ENCODE results near the gene KIAA1671. TPM values are rescaled to one million over a fixed set of nuclear protein-coding genes. Genes with fewer than 3 reads are reported as not detected.
A peak's percentile ranks its signal among the peaks of the same experiment; 100 is the strongest.
"Not testable (repeated sequence)": the region's sequence is repeated elsewhere in the genome, so short reads cannot be mapped to it uniquely, and the experiment has no call there.

The KIAA1671 gene
- 0.41 TPM for polyA plus RNA-seq (2012; ENCODE audit: insufficient read depth, insufficient read length)

DNA sequence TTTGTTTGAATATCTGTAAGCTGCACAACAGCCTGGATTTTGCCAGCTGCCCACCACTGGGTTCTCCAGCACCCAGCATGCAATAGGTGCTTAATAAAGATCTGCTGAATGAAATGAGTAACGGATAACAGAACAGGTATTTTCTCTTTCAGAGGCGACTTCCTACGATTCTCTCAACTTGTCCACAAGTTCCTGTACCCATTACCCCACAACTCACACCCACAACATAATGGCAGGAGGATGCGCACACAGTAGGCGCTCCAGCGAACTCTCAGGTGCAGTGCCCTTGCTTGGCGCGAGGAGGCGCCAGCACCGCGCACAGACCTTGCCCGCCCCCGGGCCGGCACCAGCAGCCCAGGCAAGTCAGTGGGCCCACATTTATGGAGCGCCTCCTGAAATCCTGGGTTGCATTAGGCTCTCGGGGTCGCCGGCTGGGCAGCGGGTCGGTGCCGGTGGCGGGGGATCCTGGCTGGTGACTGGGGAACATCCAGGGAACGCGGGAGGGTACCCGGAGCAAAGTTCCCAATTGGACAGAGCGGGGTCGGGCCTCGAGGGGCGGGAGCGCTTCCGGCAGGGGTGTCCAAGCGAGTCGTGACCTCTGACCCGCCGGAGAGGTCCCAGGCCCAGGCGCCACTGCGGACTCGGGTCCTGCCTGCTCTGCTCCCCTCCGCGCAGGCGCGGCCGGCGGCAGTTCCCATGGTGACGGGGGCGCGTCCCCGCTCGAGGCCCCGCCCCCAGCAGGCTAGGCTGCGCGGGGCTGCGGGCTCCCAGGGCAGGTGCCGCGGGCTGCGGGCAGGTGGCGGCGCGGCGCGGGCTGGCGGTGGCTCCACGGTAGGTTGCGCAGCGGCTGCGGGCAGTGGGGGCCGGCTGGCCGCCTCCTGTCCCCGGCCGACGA lies at the start of gene KIAA1671:
Gene KIAA1671 (plus strand): TSS at position 775 of the 895 bp plus-strand sequence. CDS start 75,284 bp downstream, outside the sequence.
- peak; percentile 51 for DNase-seq (ENCODE audit: low read depth, low spot score)
- peak within 1 kb of the TSS; percentile 76 for H3K4me3 ChIP-seq (ENCODE audit: low read length)

DNA sequence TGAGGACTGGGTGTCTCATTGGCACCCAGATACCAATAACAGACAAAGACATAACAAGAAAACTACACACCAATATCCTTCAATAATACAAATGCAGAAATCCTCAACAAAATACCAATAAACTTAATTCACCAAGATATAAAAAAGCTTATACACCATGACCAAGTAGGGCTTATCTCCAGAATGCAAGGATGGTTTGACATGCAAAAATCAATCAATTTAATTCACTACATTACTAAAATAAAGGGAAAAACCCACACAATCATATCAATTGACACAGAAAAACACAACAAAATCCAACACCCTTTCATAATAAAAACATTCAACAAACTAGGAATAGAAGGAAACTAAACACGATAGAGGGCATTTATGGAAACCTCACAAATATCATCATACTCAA lies 46.6 kb upstream of the KIAA1671 start:
- H3K4me3 ChIP-seq (ENCODE audit: low read length): no peak overlapping the region
- DNase-seq (ENCODE audit: low read depth, low spot score): no peak

DNA sequence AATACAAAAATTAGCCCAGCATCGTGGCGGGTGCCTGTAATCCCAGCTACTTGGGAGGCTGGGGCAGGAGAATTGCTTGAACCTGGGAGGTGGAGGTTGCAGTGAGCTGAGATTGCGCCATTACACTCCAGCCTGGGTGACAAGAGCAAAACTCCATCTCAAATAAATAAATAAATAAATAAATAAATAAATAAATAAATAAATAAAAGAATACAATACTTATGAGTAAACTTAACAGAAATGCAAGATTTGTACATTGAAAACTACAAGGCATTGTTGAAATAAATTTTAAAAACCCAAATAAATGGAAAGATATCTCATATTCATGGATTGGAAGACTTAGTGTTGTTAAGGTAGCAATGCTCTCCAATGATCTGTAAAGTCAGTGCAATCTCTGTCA lies 45.4 kb upstream of the KIAA1671 start:
- DNase-seq (ENCODE audit: low read depth, low spot score); H3K4me3 ChIP-seq (ENCODE audit: low read length): not testable (repeated sequence)

DNA sequence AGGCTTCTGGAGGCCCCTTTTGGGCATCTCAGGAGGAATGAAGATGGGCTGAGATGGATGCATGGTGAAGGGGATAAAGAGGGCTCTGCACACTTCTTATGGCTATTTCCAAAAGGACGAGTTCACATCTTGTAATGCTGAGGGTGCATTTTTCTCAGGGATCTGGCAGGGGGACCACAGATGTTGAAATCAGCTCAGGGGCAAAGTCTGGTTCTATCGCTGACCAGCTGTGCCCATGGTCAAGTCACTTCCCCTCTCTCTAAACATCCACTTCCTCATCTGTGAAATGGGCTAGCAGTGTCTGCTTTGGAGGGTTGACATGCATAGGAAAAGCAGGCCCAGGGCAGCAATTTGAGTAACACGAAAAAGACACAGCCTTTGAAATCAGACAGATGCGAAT lies 32.5 kb upstream of the KIAA1671 start:
- no peak for DNase-seq (ENCODE audit: low read depth, low spot score)

DNA sequence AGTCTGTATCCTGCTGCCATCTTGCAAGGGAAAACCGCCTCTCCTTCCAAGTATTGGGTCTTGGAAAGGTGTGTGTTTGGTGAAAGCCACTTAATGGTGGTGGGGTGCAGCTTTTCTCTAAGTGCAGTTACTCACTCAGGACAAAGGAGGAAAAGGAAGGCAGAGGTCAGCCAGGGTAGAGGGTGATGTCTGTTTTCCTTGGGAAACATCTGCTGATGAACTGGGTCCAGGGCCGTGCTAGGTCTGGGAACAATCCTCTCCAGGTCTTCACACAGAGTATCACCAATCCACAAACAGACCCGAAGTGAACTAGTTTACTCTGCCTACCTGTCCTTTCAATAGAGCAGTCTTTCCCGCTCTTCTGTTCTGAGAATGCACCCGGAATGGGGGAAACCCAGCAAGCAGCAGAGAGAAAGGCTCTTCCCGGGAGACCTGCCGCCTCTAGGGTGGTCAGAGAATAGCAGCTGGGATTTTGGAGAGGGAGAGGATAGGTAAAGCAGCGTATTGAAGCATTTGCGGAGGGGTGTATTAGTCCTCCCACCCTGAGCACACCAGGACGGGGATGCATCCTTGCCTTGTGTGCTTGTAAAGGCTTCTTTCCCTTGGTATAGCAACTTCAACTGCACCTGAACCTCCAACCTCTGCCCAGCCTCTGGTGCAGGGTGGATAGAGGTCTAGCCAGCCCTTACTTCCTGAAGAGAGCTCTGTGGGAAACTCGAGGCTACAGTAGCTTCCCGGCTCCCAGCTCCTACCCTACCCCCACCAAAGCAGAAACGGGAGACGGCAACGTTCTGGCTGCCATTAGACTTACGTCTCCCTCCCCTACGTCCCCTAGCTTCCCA lies 26.7 kb upstream of the KIAA1671 start:
- no peak for DNase-seq (ENCODE audit: low read depth, low spot score)
- H3K4me3 ChIP-seq (ENCODE audit: low read length): no peak overlapping the region

More for the DNA sequence above, 32.5 kb upstream of the KIAA1671 start:
- H3K4me3 ChIP-seq (ENCODE audit: low read length): no peak overlapping the region

DNA sequence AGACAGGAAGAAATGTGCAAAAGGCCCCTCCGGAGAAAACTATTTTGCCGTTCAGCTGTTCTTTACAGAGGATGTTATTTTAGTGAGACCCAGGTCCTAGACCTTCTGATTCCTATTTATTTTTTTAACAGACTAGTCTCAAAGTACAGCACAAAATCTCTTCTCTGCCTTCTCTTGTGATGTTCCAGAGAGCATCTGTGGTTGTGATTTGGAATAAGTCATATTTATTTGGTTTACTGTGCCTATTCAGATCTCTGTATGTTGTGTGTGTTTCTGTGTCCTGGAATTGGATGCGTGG lies 26.1 kb upstream of the KIAA1671 start:
- DNase-seq (ENCODE audit: low read depth, low spot score): no peak
- no peak overlapping the region for H3K4me3 ChIP-seq (ENCODE audit: low read length)

DNA sequence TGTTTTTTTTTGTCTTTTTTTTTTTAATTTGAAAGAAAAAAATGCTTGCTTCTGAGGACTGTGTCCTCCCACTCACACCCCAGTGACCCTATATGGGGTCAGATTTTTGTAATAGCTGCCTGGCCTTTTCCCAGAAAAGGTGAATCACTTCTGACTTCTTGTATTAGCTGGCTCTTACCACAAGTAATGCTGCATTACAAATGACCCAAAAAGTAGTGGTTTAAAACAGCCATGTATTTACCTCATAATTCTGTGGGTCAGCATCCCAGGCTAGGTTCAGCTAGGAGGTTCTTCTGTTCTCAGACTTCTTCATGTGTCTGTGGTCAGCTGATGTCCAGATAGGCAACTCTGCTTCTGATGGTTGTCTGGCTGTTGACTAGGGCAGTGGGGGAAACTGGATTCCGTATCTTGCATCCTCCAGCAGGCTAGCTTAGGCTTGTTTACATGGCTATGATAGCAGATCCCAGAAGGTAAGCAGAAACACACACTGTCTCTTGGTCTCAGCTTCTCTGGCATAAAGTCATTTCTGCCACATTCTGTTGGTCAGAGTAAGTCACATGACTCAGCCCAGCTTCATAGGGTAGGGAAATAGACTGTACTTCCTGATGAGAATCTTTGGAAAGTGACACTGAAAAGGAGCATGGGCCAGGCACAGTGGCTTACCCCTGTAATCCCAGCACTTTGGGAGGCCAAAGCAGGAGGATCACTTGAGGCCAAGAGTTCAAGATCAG lies 25.5 kb upstream of the KIAA1671 start:
- DNase-seq (ENCODE audit: low read depth, low spot score): no peak
- H3K4me3 ChIP-seq (ENCODE audit: low read length): no peak overlapping the region

DNA sequence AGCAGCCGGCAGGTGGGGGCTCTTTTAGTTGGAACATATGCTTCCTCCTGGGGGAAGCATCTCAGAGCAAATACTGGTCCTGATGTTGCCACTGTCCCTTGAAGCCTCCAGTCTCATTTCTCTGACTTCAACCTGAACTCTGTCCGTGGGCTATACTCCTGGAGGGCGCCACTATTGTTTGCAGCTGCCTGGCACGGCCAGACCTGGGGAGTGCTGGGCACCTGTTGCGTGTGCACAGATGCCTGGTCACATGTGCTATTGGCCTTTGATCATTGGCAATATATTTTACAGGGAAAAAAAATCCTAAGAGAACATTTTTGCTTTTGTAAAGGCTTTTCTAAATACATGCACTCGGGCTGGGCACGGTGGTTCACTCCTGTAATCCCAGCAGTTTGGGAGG lies 24.2 kb upstream of the KIAA1671 start:
- no peak for DNase-seq (ENCODE audit: low read depth, low spot score)
- H3K4me3 ChIP-seq (ENCODE audit: low read length): no peak overlapping the region

DNA sequence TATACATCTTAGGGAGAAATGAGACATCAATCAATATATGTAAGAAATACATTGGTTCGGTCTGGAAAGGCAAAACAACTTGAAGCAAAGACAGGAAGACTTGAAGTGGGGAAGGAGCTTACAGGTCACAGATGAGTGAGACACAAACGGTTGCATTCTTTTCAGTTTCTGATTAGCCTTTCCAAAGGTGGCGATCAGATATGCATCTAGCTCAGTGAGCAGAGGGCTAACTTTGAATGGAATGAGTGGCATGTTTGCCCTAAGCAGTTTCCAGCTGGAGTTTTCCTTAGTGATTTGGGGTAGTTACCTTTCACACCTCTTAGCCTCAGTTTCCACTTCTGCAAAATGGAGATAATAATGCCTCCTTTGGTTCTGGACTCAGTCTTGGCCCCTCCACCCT lies 21.8 kb upstream of the KIAA1671 start:
- DNase-seq (ENCODE audit: low read depth, low spot score): no peak
- H3K4me3 ChIP-seq (ENCODE audit: low read length): no peak overlapping the region

DNA sequence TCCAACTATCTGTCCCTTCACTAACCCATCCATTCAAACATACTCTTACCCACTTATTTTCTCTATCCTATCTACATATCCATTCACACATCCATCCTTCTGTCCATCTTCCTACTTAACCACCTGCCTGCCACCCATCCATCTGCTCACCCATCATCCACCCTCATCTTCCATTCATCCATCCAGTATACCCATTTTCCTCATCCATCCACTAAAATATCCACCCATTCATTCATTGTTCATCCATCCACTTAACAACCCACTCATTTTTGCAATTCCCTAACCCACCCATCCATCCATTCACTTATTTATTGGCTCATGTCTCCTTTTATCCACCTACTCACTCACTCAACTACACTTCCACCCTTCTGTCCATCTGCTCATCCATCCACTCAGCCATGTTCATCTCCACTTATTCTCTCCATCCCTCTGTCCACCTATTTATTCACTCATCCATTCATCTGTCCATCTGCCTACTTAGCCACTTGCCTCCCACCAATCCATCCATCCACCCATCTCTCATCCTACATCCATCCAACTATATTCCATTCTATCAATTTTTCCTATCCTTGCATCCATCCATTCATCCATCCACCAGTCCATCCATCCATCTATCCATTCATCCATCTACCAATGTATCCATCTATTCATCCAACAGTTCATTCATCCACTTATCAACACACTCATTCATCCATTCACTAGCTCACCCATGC lies 16.6 kb upstream of the KIAA1671 start:
- no peak for DNase-seq (ENCODE audit: low read depth, low spot score)
- H3K4me3 ChIP-seq (ENCODE audit: low read length): no peak overlapping the region

DNA sequence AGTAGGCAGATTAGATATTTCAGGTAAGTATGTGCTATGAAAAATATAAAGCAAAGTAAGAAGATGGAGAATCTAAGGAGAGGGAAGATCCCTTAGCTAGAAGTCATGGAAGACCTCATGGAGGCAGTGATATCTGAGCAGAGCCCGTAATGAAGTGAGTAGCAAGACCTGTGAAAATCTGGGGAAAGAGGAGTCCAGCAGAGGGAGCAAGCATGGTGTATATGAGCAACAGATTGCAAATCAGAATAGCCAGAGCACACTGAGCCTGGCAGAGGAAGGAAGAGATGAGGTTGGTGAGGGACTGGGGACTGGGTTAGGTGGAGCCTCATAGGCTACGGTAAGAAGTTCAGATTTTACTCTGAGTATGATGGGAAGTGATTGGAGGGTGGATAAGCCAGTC lies 15.4 kb upstream of the KIAA1671 start:
- peak; percentile 36 for DNase-seq (ENCODE audit: low read depth, low spot score)
- no peak overlapping the region for H3K4me3 ChIP-seq (ENCODE audit: low read length)

DNA sequence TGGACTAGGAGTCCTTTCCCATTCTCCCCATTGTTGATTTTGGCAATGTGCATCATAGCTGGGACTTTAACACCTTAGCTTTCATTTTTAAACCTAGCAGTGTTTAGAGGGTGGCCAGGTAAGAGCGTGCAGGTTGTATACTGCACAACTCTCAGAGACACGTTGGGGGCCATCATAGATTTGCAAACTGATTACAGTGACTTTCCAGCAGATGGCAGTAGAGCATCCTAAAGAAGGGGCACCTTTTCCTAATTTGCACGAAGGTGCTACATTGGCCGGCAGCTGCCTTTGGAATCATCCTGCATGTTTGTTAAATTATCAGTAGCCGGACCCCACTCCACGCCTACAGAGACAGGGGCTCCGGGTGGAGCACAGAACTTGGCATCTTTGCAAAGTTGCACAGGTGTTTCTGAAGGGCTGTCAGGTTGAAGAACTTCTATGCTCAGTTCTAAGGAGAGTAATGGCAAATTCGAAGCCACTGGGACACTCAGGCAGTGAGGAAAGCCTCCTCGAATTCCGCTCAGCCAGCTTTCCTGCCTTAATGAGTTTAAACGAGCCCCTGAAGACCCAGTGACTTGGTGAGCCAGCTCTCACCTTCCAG lies 13.7 kb upstream of the KIAA1671 start:
- H3K4me3 ChIP-seq (ENCODE audit: low read length): no peak overlapping the region
- DNase-seq (ENCODE audit: low read depth, low spot score): peak; percentile 47

DNA sequence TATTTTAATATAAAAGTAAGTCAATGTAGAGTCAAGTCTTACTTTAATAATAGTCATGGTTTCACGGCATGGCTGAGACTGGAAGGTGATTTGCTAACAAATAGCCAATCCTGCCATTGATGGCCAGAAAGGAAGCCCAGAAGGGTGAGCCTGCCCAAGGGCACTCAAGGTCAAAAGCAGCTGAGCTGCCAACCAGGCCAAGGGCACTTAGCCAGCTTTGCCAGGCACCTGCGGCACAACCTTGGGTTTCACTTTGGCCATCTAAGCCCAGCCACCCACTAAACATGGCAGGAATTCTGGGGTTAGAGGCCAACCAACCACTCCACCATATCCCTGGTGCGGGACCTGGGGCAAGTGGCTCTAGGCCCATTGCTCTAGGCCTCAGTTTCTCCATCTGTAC lies 10.2 kb upstream of the KIAA1671 start:
- DNase-seq (ENCODE audit: low read depth, low spot score): no peak
- H3K4me3 ChIP-seq (ENCODE audit: low read length): no peak overlapping the region

DNA sequence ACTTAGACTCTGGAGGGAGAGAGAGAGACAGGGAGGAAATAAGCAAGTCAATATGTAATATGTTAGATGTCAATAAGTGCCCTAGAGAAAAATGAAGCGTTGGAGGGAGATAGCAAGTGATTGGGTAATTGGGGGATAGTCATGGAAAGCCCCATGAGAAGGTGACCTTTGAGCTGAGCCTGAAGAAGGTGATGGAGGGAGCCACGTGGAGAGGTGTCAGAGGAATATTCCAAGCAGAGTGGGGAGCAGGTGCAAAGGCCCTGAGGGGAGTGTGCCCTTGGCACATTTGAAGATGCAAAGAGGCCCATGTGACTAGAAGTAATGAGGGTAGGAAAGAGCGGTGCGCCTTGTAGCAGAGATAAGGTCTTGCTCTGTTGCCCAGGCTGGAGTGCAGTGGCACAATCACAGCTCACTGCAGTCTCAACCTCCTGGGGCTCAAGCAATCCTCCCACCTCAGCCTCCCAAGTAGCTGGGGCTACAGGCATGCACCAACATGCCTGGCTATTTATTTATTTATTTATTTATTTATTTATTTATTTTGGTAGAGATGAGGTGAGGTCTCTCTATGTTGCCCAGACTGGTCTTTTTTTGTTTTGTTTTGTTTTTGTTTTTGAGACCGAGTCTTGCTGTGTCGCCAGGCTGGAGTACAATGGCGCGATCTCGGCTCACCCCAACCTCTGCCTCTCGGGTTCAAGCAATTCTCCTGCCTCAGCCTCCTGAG lies 8.1 kb upstream of the KIAA1671 start:
- no peak for DNase-seq (ENCODE audit: low read depth, low spot score)

DNA sequence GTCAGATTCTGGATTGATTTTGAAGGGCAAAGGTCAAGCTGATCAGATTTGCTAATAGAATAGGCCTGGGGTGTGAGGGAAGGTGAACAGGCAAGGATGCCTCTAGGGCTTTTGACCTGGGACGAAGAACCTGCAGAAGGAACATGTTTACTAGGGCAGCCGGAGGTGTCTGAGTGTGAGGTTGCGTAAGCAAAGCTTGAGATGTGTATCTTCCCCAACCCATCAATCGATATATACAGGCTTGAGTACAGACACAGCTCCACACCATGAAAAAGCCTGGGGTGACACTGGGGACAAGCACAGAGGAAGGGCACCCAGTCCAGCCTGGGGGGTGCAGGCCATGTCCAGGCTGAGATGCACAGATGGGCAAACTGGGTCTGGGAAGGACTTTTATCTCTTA lies 7.1 kb upstream of the KIAA1671 start:
- DNase-seq (ENCODE audit: low read depth, low spot score): no peak
- H3K4me3 ChIP-seq (ENCODE audit: low read length): no peak overlapping the region

More for the DNA sequence above, 8.1 kb upstream of the KIAA1671 start:
- H3K4me3 ChIP-seq (ENCODE audit: low read length): no peak overlapping the region

DNA sequence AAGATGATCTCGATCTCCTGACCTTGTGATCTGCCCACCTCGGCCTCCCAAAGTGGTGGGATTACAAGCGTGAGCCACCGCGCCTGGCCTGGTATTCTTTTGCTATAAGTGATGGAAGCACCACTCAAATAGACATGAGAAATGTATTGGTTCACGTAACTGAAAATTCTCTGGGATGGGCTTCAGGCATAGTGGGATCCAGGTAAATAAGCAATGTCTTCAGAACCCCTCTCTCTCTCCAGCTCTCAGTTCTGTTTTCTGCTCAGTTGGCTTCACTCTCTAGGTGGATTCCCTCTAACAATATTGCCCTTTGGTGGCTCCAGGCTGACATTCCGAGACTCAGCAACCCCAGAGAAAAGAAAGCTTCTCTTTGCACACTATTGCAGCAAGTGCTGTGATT lies 5.1 kb upstream of the KIAA1671 start:
- no peak for DNase-seq (ENCODE audit: low read depth, low spot score)
- no peak overlapping the region for H3K4me3 ChIP-seq (ENCODE audit: low read length)

DNA sequence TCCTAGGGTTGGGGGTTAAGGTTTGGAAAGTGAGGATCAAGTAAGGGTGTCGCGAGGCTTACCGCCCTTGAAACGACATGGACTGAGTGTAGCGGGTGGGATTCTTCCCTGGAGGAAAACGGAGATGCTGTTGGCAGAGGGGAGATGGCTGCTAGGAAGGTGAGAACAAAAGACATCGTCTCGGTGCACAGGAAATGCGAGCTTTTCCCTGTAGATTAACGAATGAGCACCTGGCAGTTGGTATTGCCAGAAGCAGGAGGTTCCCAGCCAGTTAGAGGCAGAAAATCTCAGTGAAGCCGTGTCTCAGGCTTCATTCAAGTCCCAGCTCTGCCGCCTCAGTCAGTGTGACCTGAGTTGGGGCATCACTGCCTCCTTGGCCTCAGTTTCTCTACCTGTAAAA lies 4.6 kb upstream of the KIAA1671 start:
- no peak for DNase-seq (ENCODE audit: low read depth, low spot score)
- no peak overlapping the region for H3K4me3 ChIP-seq (ENCODE audit: low read length)

All from Jurkat, Clone E6-1 (cell line).